HuH-7.5 (cell line): ENCODE results near the gene HDAC4.

Source experiments
- DNase-seq: peaks from one replicate; pipeline ENCODE4 v3.0.0; 2011; ENCODE audit warnings: low spot score

The HDAC4 gene

GRCh38 chr2:239167766-239168444, 232.9 kb downstream of the HDAC4 start:
- DNase-seq = no peak

- no peak for DNase-seq
Measured at GRCh38 chr2:239167011-239167673, 233.7 kb downstream of the HDAC4 start.

- no peak for DNase-seq
Measured at GRCh38 chr2:239166201-239166834, 234.5 kb downstream of the HDAC4 start.

- DNase-seq = no peak
Measured at GRCh38 chr2:239165206-239165831, 235.5 kb downstream of the HDAC4 start.

- DNase-seq = no peak
Measured at GRCh38 chr2:239164335-239164871, 236.4 kb downstream of the HDAC4 start.

- DNase-seq = no peak
Measured at GRCh38 chr2:239163688-239164334, 237.0 kb downstream of the HDAC4 start.

GRCh38 chr2:239162976-239163687, 237.7 kb downstream of the HDAC4 start:
- DNase-seq = no peak

GRCh38 chr2:239162141-239162821, 238.5 kb downstream of the HDAC4 start:
- no peak for DNase-seq

- DNase-seq = no peak
Measured at GRCh38 chr2:239161711-239162140, 239.1 kb downstream of the HDAC4 start.

- no peak for DNase-seq
Measured at GRCh38 chr2:239160226-239161143, 240.3 kb downstream of the HDAC4 start.

GRCh38 chr2:239159476-239159911, 241.3 kb downstream of the HDAC4 start:
- DNase-seq = no peak

- DNase-seq = no peak
Measured at GRCh38 chr2:239158641-239159475, 242.0 kb downstream of the HDAC4 start.

- DNase-seq = no peak
Measured at GRCh38 chr2:239157771-239158170, 243.0 kb downstream of the HDAC4 start.

- no peak for DNase-seq
Measured at GRCh38 chr2:239157269-239157668, 243.6 kb downstream of the HDAC4 start.

- no peak for DNase-seq
Measured at GRCh38 chr2:239156516-239157265, 244.1 kb downstream of the HDAC4 start.

GRCh38 chr2:239155806-239156480, 244.9 kb downstream of the HDAC4 start:
- DNase-seq = no peak
